H9 (cell line): ENCODE measurements around the gene TBX19. TPM values are rescaled to one million over a fixed set of nuclear protein-coding genes. Genes with fewer than 3 reads are reported as not detected.

Experiments used
- DNase-seq: peaks from one replicate; pipeline ENCODE4 v3.0.0-alpha.2; 2017
- H2AFZ ChIP-seq: one replicate; pipeline ENCODE4 v1.6.1; 2013; ENCODE audit warnings: mild to moderate bottlenecking, low read length, control low read depth, moderate library complexity
- H2AK5ac ChIP-seq: 2 replicates; pipeline ENCODE4 v1.6.1; 2013; ENCODE audit warnings: low read length, control low read depth, mixed read lengths; ENCODE audit not compliant: insufficient read length
- H2BK120ac ChIP-seq: one replicate; pipeline ENCODE4 v1.6.1; 2013; ENCODE audit warnings: low read depth, mild to moderate bottlenecking, low read length, control low read depth, inconsistent platforms; ENCODE audit not compliant: poor library complexity, severe bottlenecking
- H2BK12ac ChIP-seq: 2 replicates; pipeline ENCODE4 v1.6.1; 2013; ENCODE audit warnings: low read length, control low read depth, mixed read lengths, low read depth; ENCODE audit not compliant: insufficient read length
- H2BK15ac ChIP-seq: 2 replicates; pipeline ENCODE4 v1.6.1; 2013; ENCODE audit warnings: low read depth, low read length, control low read depth
- H2BK20ac ChIP-seq: one replicate; pipeline ENCODE4 v1.6.1; 2013; ENCODE audit warnings: low read depth, mild to moderate bottlenecking, low read length, control low read depth, inconsistent platforms; ENCODE audit not compliant: poor library complexity, severe bottlenecking
- H2BK5ac ChIP-seq: 2 replicates; pipeline ENCODE4 v1.6.1; 2013; ENCODE audit warnings: low read length, control low read depth, mixed read lengths; ENCODE audit not compliant: insufficient read length
- H3K14ac ChIP-seq: 2 replicates; pipeline ENCODE4 v1.6.1; 2013; ENCODE audit warnings: low read length, control low read depth; ENCODE audit not compliant: insufficient read depth
- H3K18ac ChIP-seq: 2 replicates; pipeline ENCODE4 v1.6.1; 2013; ENCODE audit warnings: low read depth, mild to moderate bottlenecking, mixed read lengths, low read length, control low read depth; ENCODE audit not compliant: insufficient read length
- H3K23ac ChIP-seq: 2 replicates; pipeline ENCODE4 v1.6.1; 2013; ENCODE audit warnings: low read length, control low read depth, mixed read lengths, low read depth; ENCODE audit not compliant: insufficient read length
- H3K23me2 ChIP-seq: 2 replicates; pipeline ENCODE4 v1.6.1; 2013; ENCODE audit warnings: low read depth, mild to moderate bottlenecking, mixed read lengths, low read length, control low read depth; ENCODE audit not compliant: insufficient read length, poor library complexity, severe bottlenecking
- H3K27ac ChIP-seq: 2 replicates; pipeline ENCODE4 v1.5.1; 2013; ENCODE audit warnings: low read length, control low read depth, mixed read lengths, low read depth; ENCODE audit not compliant: insufficient read length
- H3K27me3 ChIP-seq: 2 replicates; pipeline ENCODE4 v1.6.1; 2013; ENCODE audit warnings: low read length, control low read depth, inconsistent platforms; ENCODE audit not compliant: insufficient read depth
- H3K4ac ChIP-seq: 2 replicates; pipeline ENCODE4 v1.6.1; 2013; ENCODE audit warnings: low read depth, mild to moderate bottlenecking, control low read depth, inconsistent platforms, low read length, moderate library complexity
- H3K4me1 ChIP-seq: 2 replicates; pipeline ENCODE4 v1.6.1; 2013; ENCODE audit warnings: low read length, control low read depth, inconsistent platforms; ENCODE audit not compliant: insufficient read depth
- H3K4me2 ChIP-seq: 2 replicates; pipeline ENCODE4 v1.6.1; 2013; ENCODE audit warnings: low read length, control low read depth, mixed read lengths; ENCODE audit not compliant: insufficient read length, insufficient read depth
- H3K56ac ChIP-seq: 2 replicates; pipeline ENCODE4 v1.6.1; 2013; ENCODE audit warnings: low read depth, mild to moderate bottlenecking, mixed read lengths, low read length, control low read depth; ENCODE audit not compliant: insufficient read length
- H3K79me1 ChIP-seq: 2 replicates; pipeline ENCODE4 v1.6.1; 2013; ENCODE audit warnings: low read depth, mild to moderate bottlenecking, moderate library complexity, low read length, control low read depth, inconsistent platforms; ENCODE audit not compliant: insufficient read depth, poor library complexity, severe bottlenecking
- H3K79me2 ChIP-seq: 2 replicates; pipeline ENCODE4 v1.6.1; 2013; ENCODE audit warnings: low read length, control low read depth, inconsistent platforms; ENCODE audit not compliant: insufficient read depth
- H3K9ac ChIP-seq: 2 replicates; pipeline ENCODE4 v1.6.1; 2013; ENCODE audit warnings: low read length, control low read depth, mixed read lengths; ENCODE audit not compliant: insufficient read length; ENCODE audit errors: extremely low read depth
- H3K9me3 ChIP-seq: one replicate; pipeline ENCODE4 v1.6.1; 2013; ENCODE audit warnings: low read depth, low read length, inconsistent platforms; ENCODE audit not compliant: control insufficient read depth
- H3T11ph ChIP-seq: one replicate; pipeline ENCODE4 v1.6.1; 2013; ENCODE audit warnings: mild to moderate bottlenecking, low read length, control low read depth, inconsistent platforms
- H4K20me1 ChIP-seq: one replicate; pipeline ENCODE4 v1.6.1; 2013; ENCODE audit not compliant: control insufficient read depth, insufficient read length, insufficient read depth
- H4K5ac ChIP-seq: 2 replicates; pipeline ENCODE4 v1.6.1; 2013; ENCODE audit warnings: low read depth, mild to moderate bottlenecking, mixed read lengths, low read length, control low read depth; ENCODE audit not compliant: insufficient read length
- H4K8ac ChIP-seq: replicated peaks from 2 replicates; pipeline ENCODE4 v1.6.1; 2013; ENCODE audit warnings: low read length, control low read depth, mixed read lengths, low read depth; ENCODE audit not compliant: insufficient read length
- H4K91ac ChIP-seq: 2 replicates; pipeline ENCODE4 v1.6.1; 2013; ENCODE audit warnings: low read depth, mild to moderate bottlenecking, moderate library complexity, mixed read lengths, low read length, control low read depth; ENCODE audit not compliant: insufficient read length
- H3K27ac Mint-ChIP-seq, 3 experiments: 2 replicates in 2 of 3; 3 replicates in 1 of 3; pipeline ENCODE4 v1.8.0; 2020 to 2021; ENCODE audit warnings: mixed read lengths in 3 of 3, mild to moderate bottlenecking in 1 of 3, moderate library complexity in 1 of 3
- H3K27me3 Mint-ChIP-seq: 2 replicates; pipeline ENCODE4 v1.8.0; 2021; ENCODE audit warnings: low read depth, mild to moderate bottlenecking, moderate library complexity, mixed read lengths
- H3K36me3 Mint-ChIP-seq, 3 experiments: 2 replicates in 2 of 3; 3 replicates in 1 of 3; pipeline ENCODE4 v1.8.0; 2020 to 2021; ENCODE audit warnings: low read depth in 3 of 3, mixed read lengths in 3 of 3; ENCODE audit not compliant: insufficient read depth in 1 of 3
- H3K4me1 Mint-ChIP-seq, 2 experiments: 2 replicates each; pipeline ENCODE4 v1.8.0; 2020; ENCODE audit warnings: mixed read lengths in 2 of 2
- H3K4me3 Mint-ChIP-seq, 2 experiments: 2 replicates in 1 of 2; 3 replicates in 1 of 2; pipeline ENCODE4 v1.8.0; 2020 to 2021; ENCODE audit warnings: mild to moderate bottlenecking in 2 of 2, mixed read lengths in 2 of 2, moderate library complexity in 1 of 2
- H3K9me3 Mint-ChIP-seq, 2 experiments: 2 replicates in 1 of 2; 3 replicates in 1 of 2; pipeline ENCODE4 v1.8.0; 2020; ENCODE audit warnings: mild to moderate bottlenecking in 2 of 2, mixed read lengths in 2 of 2, moderate library complexity in 1 of 2
- CTCF ChIP-seq: fragments of 200-600 bp; sonication (generic); conservative IDR thresholded peaks from 3 replicates; pipeline ENCODE4 v1.8.0; 2021; ENCODE audit warnings: antibody characterized with exemption, mild to moderate bottlenecking
- WGBS: extraction: QIAGEN DNeasy Blood & Tissue Kit; methylation state at CpG from one replicate; pipeline ENCODE4 v1.1.7; 2013; ENCODE audit warnings: missing lambda C conversion rate, low lambda C conversion rate, mixed read lengths; ENCODE audit not compliant: insufficient read length; ENCODE audit errors: extremely low coverage; 5-methylcytosine and 5-hydroxymethylcytosine counted together
- total RNA-seq: library from RNA; stranded (reverse); gene quantifications from 2 replicates; pipeline ENCODE4 v1.2.1, GENCODE V29; 2021

The TBX19 gene
- total RNA-seq, 1 experiment from 2014 or later: 0.48 TPM

GRCh38 chr1:168245042-168245441 is 35.6 kb upstream of the TBX19 start:
- Mint-ChIP-seq H3K4me3 (no peak overlapping the region), H3K4me1 (peaks cover 14 to 15% of the 10 kb centered on the region in 2 experiments), H3K27me3 (no peaks in the 10 kb centered on the region), H3K36me3 (peaks cover 14 to 74% (median 57%) of the 10 kb centered on the region in 3 experiments), H3K9me3 (no peaks in the 10 kb centered on the region), H3K27ac (no peak overlapping the region)
- H3K23ac ChIP-seq: no peak overlapping the region
- no peak overlapping the region for H3K27ac ChIP-seq
- H3K4me1 ChIP-seq: no peaks in the 10 kb centered on the region
- no peaks in the 10 kb centered on the region for H4K20me1 ChIP-seq
- no peaks in the 10 kb centered on the region for H3K23me2 ChIP-seq
- no peak overlapping the region for H2BK5ac ChIP-seq
- no peak overlapping the region for H3T11ph ChIP-seq
- DNase-seq: no peak
- no peaks in the 10 kb centered on the region for H3K9me3 ChIP-seq
- H3K18ac ChIP-seq: no peak overlapping the region
- WGBS: no CpG with 5 or more reads among the region's 3 CpGs
- no peak overlapping the region for H4K91ac ChIP-seq
- H3K14ac ChIP-seq: no peak overlapping the region
- no peak overlapping the region for H2BK15ac ChIP-seq
- H3K27me3 ChIP-seq: no peaks in the 10 kb centered on the region
- no peak overlapping the region for H3K9ac ChIP-seq
- no peak overlapping the region for H3K56ac ChIP-seq
- no peak overlapping the region for H2BK20ac ChIP-seq
- no peak overlapping the region for H2BK120ac ChIP-seq
- H2AK5ac ChIP-seq: no peak overlapping the region
- no peak overlapping the region for H4K5ac ChIP-seq
- no peak overlapping the region for H2AFZ ChIP-seq
- H3K79me2 ChIP-seq: no peaks in the 10 kb centered on the region
- H3K4me2 ChIP-seq: no peak overlapping the region
- no peak overlapping the region for H2BK12ac ChIP-seq
- no peak overlapping the region for H4K8ac ChIP-seq
- no peak overlapping the region for H3K4ac ChIP-seq
- no peaks in the 10 kb centered on the region for H3K79me1 ChIP-seq
- TF ChIP-seq CTCF: no peak
